ENCODE data around the gene SORCS3. TPM values are rescaled to one million over a fixed set of nuclear protein-coding genes. Genes with fewer than 3 reads are reported as not detected.
"Not testable (repeated sequence)": the region's sequence is repeated elsewhere in the genome, so short reads cannot be mapped to it uniquely, and the experiment has no call there.

The SORCS3 gene
- total and polyA plus RNA-seq, 4 donors: 0.14 TPM; not detected in 3

DNA sequence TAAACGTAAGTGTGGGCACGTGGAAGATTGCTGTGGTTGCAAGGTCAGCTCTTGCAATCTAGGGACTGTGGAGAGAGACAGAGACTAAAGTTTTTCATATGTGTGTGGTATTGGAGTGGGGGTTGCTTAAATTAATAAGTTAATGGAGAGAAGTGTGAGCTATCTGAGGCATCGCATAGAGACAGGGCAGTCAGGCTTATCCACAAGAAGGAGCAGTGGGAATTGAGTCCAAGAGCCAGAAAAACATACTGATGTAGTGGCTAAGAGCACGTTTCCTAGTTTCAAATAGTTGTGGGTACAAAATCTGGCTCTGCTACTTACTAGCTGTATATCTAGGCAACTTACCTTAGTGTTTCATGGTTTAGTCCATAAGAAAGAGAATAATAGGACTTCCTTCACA, 65.8 kb downstream of the SORCS3 start:
- Histone ChIP-seq H3K27ac (ENCODE audit: low read depth in 1 of 2, low read length in 1 of 2) (no peak overlapping the region), H3K4me3 (no peak overlapping the region), H3K27me3 (ENCODE audit: control insufficient read depth in 3 of 3, insufficient read depth in 3 of 3, low read length in 2 of 3) (no peaks in the 10 kb centered on the region), H3K4me1 (ENCODE audit: control insufficient read depth in 5 of 5, insufficient read depth in 5 of 5, low read length in 5 of 5) (peaks cover 0 to 14% (median 0%) of the 10 kb centered on the region in 5 donors), H3K9ac (ENCODE audit: insufficient read depth in 1 of 2, low read length in 2 of 2) (no peak overlapping the region), H3K36me3 (ENCODE audit: control insufficient read depth in 4 of 4, insufficient read depth in 4 of 4, low read length in 4 of 4) (no peaks in the 10 kb centered on the region), H3K9me3 (ENCODE audit: control insufficient read depth in 4 of 4, insufficient read depth in 3 of 4, low read length in 3 of 4) (no peaks in the 10 kb centered on the region)
- WGBS, 2 donors: 69 to 91% methylated on average over 4 of the region's 4 CpGs
- TF ChIP-seq, protein P1, sequence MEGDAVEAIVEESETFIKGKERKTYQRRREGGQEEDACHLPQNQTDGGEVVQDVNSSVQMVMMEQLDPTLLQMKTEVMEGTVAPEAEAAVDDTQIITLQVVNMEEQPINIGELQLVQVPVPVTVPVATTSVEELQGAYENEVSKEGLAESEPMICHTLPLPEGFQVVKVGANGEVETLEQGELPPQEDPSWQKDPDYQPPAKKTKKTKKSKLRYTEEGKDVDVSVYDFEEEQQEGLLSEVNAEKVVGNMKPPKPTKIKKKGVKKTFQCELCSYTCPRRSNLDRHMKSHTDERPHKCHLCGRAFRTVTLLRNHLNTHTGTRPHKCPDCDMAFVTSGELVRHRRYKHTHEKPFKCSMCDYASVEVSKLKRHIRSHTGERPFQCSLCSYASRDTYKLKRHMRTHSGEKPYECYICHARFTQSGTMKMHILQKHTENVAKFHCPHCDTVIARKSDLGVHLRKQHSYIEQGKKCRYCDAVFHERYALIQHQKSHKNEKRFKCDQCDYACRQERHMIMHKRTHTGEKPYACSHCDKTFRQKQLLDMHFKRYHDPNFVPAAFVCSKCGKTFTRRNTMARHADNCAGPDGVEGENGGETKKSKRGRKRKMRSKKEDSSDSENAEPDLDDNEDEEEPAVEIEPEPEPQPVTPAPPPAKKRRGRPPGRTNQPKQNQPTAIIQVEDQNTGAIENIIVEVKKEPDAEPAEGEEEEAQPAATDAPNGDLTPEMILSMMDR (IDR thresholded peaks at IDR 0.05; ENCODE audit: control extremely low read depth, extremely low read depth): no peak
- ATAC-seq (ENCODE audit: insufficient read depth, low FRiP score) (no peak), DNase-seq (no peak)

DNA sequence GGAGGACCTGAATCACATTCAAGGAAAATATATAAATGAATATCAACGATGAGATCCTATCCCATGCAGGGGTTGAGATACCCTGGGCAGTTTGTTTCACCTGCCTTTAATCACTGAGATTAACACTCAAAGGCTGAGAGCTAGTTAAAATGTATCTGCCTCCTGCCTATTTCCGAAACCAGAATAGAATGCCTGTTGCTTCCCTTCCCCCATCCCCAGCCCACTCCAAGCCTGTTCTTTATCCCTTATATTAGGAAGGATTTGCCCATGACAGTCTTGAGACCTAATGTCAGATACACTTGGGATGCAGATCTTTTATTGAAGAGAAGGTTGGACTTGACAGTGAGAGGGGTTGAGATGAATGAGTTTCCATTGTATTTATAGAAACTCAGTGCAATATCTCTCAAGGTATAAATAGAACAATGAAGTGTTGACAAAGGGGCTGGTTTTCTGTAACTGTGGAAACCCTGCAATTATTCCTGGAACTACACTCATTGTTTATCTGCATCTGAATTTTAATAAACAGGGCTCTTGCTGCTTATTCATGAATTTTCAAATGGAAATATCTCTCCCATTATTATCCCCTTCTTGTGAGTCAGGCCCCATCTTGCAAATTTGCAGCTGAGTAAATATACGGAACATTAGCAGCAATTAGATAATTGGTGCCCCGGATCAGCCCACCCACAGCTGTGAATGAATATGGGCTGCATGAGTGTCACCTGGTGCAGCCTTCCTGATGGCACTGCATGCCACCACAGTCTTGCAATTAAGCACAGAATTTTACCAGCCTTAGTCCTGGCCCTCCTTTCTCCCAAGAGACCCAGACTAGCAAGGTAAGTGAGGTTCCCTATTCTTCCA, 66.7 kb downstream of the SORCS3 start:
- peaks cover 0 to 14% (median 0%) of the 10 kb centered on the region in 5 donors for H3K4me1 ChIP-seq (ENCODE audit: control insufficient read depth in 5 of 5, insufficient read depth in 5 of 5, low read length in 5 of 5)
- DNase-seq (no peak), ATAC-seq (ENCODE audit: insufficient read depth, low FRiP score) (no peak)
- H3K9me3 ChIP-seq (ENCODE audit: control insufficient read depth in 4 of 4, insufficient read depth in 3 of 4, low read length in 3 of 4): no peaks in the 10 kb centered on the region
- WGBS, 2 donors: 56% methylated on average over 4 of the region's 4 CpGs
- H3K27me3 ChIP-seq (ENCODE audit: control insufficient read depth in 3 of 3, insufficient read depth in 3 of 3, low read length in 2 of 3): no peaks in the 10 kb centered on the region
- no peaks in the 10 kb centered on the region for H3K36me3 ChIP-seq (ENCODE audit: control insufficient read depth in 4 of 4, insufficient read depth in 4 of 4, low read length in 4 of 4)
- no peak overlapping the region for H3K4me3 ChIP-seq
- no peak overlapping the region for H3K9ac ChIP-seq (ENCODE audit: insufficient read depth in 1 of 2, low read length in 2 of 2)
- H3K27ac ChIP-seq (ENCODE audit: low read depth in 1 of 2, low read length in 1 of 2): peak overlapping the region in 1 of 2 donors; percentile 6
- TF ChIP-seq, protein P1 (IDR thresholded peaks at IDR 0.05; ENCODE audit: control extremely low read depth, extremely low read depth): no peak

DNA sequence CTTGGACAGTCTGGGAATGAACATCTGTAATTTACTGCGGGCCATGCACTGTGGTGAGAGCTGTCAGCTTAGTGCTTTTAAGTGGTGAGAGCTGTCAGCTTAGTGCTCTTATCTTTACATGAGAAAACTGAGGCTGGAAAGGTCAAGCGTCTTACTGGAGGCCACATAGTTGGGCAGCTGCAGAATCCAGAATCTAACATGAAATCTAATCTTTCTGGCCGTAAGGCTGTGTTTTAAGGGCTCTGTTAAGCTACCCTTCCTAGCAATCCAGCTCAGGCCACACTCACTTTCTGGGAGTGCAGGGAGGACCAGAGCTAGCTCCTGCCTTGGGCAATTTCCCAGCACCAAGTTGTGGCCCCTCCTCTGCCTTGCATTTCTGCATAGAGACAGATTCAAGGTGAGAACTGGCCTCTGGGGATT, 70.2 kb downstream of the SORCS3 start:
- 34 to 56% methylated on average over 3 of the region's 3 CpGs for WGBS, 2 donors
- Histone ChIP-seq H3K27me3 (ENCODE audit: control insufficient read depth in 3 of 3, insufficient read depth in 3 of 3, low read length in 2 of 3) (no peaks in the 10 kb centered on the region), H3K9ac (ENCODE audit: insufficient read depth in 1 of 2, low read length in 2 of 2) (no peak overlapping the region), H3K4me3 (no peak overlapping the region), H3K4me1 (ENCODE audit: control insufficient read depth in 5 of 5, insufficient read depth in 5 of 5, low read length in 5 of 5) (peaks cover 0 to 14% (median 0%) of the 10 kb centered on the region in 5 donors), H3K36me3 (ENCODE audit: control insufficient read depth in 4 of 4, insufficient read depth in 4 of 4, low read length in 4 of 4) (no peaks in the 10 kb centered on the region), H3K9me3 (ENCODE audit: control insufficient read depth in 4 of 4, insufficient read depth in 3 of 4, low read length in 3 of 4) (no peaks in the 10 kb centered on the region), H3K27ac (ENCODE audit: low read depth in 1 of 2, low read length in 1 of 2) (no peak overlapping the region)
- DNase-seq (no peak), ATAC-seq (ENCODE audit: insufficient read depth, low FRiP score) (no peak)
- TF ChIP-seq, protein P1 (IDR thresholded peaks at IDR 0.05; ENCODE audit: control extremely low read depth, extremely low read depth): no peak

DNA sequence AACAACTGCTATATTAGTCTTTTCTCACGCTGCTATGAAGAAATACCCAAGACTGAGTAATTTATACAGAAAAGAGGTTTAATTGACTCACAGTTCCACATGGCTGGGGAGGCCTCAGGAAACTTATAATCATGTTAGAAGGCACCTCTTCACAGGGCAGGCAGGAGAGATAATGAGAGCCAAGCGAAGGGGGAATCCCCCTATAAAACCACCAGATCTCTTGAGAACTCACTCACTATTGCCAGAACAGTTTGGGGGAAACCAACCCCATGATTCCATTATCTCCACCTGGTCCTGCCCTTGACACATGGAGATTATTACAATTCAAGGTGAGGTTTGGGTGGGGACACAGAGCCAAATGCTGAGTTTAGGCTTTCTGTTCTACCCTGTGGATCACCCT, 89.5 kb downstream of the SORCS3 start:
- H3K9ac ChIP-seq (ENCODE audit: insufficient read depth in 1 of 2, low read length in 2 of 2); H3K36me3 ChIP-seq (ENCODE audit: control insufficient read depth in 4 of 4, insufficient read depth in 4 of 4, low read length in 4 of 4); H3K27ac ChIP-seq (ENCODE audit: low read depth in 1 of 2, low read length in 1 of 2); DNase-seq; H3K27me3 ChIP-seq (ENCODE audit: control insufficient read depth in 3 of 3, insufficient read depth in 3 of 3, low read length in 2 of 3); H3K4me3 ChIP-seq; ATAC-seq (ENCODE audit: insufficient read depth, low FRiP score); H3K4me1 ChIP-seq (ENCODE audit: control insufficient read depth in 5 of 5, insufficient read depth in 5 of 5, low read length in 5 of 5); H3K9me3 ChIP-seq (ENCODE audit: control insufficient read depth in 4 of 4, insufficient read depth in 3 of 4, low read length in 3 of 4): not testable (repeated sequence)
- WGBS, 2 donors: 75 to 81% methylated on average over 2 of the region's 2 CpGs

Measured in lung (tissue), 12 donors.